Activated gamma-delta T cell (primary cell): ENCODE results near the gene GTF2A2.
"Not testable (repeated sequence)": the region's sequence is repeated elsewhere in the genome, so short reads cannot be mapped to it uniquely, and the experiment has no call there.

ENCODE experiments used
- DNase-seq: peaks from one replicate; lab custom pipeline; 2025; lab: John Stamatoyannopoulos, UW

GTF2A2 gene

DNA sequence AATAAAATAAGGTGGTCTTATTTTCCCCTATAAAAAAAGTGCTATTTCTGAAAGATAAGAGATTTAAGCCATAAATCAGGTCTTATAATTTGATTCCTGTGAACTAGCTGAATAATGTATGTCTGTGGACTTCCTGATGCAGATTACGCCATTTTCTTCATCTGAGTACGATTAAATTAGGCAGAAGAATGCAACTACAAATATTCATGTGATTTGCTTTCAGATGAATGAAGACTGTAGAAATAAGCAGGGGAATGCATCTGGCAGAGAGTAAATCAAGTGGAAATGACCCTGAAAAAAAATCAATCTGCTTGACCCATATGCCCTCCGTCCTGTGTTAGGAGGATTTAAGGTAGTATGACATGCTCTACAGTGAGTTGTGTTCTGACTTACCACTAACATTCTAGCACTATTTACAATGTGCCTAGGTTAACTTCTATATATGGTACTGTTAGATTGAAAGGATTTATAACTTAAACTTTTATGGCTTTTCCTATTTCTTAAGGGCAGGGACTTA is 17.1 kb upstream of the GTF2A2 start:
- DNase-seq, result no peak

DNA sequence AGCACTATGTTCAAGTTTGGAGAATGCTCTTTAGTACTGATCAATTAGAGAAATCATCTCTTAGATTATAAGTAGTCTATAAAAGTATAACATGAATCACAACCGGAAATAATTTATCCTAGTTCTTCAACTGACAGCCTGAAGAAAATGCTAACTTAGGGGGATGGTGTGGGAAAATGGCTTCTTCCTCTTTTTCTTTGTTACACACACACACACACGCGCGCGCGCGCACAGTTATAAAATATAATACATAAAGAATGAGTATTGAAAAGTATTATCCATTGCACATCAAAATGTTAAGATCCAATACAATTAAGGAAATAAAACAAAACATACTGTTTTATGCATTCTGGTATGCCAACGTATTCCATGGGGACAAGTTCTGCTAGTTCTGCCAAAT is 11.2 kb upstream of the GTF2A2 start:
- DNase-seq, result no peak

DNA sequence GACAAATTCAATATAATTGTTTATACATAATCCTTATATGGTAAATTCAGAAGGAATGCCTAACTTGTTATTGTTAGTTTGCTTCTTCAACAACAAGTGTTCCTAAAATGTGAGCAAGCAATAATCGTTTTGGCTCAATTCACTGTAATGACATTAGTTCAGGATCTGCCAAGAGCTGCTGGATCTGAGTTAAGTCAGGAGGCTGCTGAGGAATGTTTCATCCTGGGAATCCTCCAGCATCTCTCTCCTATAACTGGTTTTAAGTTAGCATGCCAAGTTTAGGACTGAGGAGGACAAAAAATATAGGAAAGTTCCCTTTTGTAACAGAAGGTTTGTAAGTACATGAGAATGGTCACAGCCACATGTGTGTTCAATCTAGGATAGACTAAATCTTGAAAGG is 4.9 kb upstream of the GTF2A2 start:
- DNase-seq, result no peak

DNA sequence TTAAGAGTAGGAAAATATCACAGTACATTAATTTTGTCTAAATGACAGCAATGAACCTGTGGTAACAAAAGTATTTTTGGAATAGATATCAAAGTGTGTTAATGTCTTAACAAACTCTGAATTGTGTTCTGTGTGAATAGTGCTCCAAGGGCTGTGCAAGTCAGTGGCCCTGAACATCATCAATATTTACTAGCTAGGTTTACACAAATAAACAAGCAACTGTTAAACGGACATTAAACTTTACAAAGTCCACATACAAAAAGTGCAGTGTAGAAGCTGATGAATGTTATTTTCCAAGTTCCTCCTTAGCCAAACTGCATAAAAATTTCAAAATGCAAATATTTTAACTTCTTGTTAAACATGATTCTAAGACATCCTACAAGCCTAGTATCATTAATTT is 2.1 kb upstream of the GTF2A2 start:
- no peak for DNase-seq

DNA sequence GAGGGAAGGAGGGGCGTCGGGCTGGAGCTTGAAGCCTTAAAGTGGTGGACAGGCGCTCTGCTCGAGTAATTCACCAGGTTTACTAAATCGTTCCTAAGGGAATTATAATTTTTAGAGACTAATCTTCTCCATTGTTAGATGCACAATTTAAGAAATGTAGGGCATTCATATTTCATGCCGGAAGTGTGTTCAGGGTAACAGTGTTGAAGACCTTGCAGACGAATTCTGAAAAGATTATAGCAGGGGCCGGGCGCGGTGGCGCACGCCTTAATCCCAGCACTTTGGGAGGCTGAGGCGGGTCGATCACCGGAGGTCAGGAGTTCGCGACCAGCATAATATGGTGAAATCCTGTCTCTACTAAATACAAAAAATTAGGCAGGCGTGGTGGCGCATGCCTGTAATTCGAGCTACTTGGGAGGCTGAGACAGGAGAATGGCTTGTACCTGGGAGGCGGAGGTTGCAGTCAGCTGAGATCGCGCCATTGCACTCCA is 365 bp upstream of the GTF2A2 start:
- no peak for DNase-seq

DNA sequence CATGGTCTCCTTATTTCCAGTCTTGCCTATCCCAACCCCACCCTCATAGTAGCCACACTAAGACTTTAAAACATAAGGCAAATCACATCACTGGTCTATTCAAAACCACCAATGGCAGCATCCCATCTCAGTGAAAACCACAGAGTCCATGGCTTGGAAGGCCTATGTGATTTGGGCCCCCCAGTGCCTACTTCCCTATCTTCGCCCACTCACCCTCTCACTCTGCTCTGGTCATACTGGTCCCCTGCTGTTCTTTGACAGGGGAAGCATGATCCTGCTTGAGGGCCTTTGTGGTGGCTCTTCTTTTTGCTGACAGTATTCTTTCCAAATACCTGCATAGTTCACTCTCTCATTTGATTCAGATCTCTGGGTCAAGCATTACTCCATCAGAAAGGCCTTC is 3.3 kb downstream of the GTF2A2 start:
- DNase-seq, result no peak

DNA sequence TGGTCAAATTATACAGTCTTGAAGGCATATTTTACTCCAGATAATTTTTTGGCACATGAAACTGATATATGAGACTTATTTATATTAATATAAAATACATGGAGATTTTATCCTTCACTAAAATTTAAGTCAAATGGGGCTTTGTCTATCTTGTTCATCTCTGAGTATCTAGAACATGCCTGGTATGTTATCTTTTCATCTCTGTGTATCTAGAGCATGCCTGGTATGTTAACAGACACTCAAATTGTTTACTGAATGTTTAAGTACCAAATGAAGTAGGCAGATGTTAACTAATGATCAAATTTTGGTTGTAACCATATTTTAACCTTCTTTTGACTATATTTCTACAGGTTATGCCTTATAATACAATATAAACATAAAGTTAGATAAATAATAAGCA is 7.7 kb downstream of the GTF2A2 start:
- no peak for DNase-seq

GRCh38 chr15:59647085-59647484 is 10.2 kb downstream of the GTF2A2 start:
- DNase-seq, result no peak

- no peak for DNase-seq
These were observed 11.0 kb downstream of the GTF2A2 start for GRCh38 chr15:59646277-59646676.

DNA sequence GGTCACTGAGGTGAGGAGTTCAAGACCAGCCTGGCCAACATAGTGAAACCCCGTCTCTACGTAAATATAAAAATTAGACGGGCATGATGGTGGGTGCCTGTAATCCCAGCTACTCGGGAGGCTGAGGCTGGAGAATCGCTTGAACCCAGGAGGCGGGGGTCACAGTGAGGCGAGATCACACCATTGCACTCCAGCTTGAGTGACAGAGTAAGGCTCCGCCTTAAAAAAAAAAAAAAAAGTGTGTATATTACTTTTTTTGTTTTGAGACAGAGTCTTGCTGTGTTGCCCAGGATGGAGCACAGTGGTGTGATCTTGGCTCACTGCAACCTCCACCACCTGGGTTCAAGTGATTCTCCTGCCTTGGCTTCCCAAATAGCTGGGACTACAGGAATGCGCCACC is 11.5 kb downstream of the GTF2A2 start:
- DNase-seq, result not testable (repeated sequence)

GRCh38 chr15:59644756-59645155 is 12.6 kb downstream of the GTF2A2 start:
- no peak for DNase-seq

DNA sequence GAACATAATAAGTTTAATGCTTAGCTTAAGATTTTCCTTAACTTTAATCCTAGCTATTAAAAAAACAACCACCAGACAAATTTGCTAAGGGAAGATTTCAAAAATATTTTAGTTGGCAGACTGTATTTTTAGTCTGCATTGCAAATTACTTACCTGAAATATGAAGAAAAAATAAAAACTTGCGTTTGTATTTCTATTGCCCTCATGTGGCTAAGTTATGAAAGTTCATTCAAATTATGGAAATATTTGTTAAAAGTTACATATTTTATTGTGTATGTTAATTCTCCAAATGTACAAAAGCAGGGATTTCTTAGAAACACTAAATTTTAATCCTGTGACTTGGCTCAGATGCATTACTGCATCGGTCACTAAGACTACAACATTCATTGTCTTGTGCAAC is 15.0 kb downstream of the GTF2A2 start:
- no peak for DNase-seq

DNA sequence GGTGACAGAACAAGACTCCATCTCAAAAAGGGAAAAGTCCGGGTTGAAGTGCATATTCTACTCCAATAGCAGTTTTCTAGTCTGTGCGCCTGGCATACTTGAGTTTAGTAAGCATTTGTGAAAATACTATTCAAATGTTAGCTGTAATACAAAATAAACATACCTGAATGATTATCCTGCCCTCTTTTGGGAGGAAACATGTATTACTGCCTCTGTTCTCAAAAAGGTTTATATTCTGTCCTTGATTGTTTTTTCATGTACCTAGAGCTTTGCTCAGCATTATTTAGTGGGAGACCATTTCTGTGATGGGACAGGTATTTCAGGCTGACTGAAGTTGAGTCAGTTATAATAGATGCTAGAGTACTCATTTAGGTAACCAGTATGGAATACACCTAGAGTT is 19.8 kb downstream of the GTF2A2 start:
- DNase-seq, result not testable (repeated sequence)

DNA sequence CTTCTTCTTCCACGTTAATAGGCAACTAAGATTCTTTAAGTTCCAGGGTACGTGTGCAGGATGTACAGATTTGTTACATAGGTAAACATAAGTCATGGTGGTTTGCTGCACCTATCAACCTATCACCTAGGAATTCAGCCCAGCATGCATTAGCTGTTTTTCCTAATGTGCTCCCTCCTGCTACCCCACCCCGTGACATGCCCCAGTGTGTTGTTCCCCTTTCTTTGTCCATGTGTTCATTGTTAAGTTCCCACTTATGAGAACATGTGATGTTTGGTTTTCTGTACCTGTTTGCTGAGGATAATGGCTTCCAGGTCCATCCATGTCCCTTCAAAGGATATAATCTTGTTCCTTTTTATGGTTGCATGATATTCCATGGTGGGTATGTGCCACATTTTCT is 21.1 kb downstream of the GTF2A2 start:
- DNase-seq, result no peak

DNA sequence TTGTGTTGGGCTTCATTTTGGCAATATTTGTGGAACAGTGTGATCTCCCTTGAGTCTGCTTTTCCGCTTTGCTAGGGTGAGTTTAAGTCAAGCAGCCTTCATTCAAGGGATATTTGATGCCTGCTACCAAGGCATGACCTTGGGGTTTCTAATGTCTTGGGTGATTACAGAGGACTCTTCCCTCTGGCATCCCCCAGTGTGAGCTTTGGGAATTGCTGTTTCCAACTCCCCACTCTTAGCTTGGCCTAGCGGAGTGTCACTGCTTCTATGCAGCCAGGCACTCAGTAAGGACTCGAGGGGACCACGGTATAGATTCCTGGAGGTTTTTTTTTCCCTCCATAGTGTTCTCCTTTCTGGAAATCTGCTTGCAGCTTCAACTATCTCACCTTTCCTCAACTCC is 24.6 kb downstream of the GTF2A2 start:
- no peak for DNase-seq

DNA sequence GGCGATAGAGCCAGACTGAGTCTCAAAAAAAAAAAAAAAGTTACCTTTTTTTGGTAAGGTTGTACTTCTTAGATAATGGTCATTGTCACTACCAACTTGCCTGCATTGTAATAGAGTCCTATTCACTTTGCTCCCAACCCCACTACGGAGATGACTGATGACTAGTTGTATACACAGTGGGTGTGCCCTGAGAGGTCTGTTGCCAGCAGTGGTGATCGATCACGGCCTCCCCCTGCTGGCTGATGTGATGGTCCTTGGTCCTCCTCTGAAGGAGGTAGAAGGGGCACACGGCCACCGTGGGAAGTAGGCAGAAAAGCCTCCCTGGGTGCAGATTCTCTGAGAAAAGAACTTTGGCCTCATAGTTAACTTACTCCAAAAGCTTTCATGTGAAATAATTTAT is 35.0 kb downstream of the GTF2A2 start:
- DNase-seq, result no peak

- no peak for DNase-seq
These were observed 38.9 kb downstream of the GTF2A2 start for GRCh38 chr15:59618406-59618805.

DNA sequence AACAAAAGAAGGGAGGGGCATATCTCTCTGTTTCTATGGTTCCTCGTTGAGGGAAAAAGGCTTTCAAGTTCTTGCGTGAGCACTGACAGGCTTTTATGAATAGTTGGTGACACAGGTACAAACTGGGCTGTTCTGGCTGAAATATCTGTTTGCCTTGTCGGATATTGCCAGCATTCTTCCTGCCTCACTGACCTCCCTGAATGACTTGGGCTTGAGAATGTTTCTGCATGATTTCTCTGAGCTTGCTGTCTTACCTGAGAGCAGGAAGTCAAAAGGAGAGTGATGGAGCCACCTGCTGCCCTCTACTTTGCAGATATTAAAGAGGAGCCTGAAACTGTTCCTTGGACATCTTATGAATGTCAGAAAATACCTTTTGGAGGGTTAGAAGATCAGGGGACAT is 40.9 kb downstream of the GTF2A2 start:
- DNase-seq, result no peak

DNA sequence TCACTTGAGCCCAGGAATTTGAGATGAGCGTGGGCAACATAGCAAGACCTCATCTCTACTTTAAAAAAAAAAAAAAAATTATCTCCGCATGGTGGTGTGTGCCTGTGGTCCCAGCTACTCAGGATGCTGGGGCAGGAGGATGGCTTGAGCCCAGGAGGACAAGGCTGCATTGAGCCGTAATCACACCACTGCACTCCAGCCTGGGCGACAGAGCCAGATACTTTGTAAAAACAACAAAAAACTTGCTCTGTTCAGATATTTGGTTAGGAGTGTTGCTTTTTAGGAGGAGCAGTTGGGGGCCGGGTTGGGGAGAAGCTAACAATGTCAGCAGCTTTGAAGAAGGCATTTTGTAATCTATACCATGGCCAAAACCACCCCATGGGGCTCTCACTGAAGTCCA is 41.7 kb downstream of the GTF2A2 start:
- DNase-seq, result no peak

- no peak for DNase-seq
These were observed 43.2 kb downstream of the GTF2A2 start for GRCh38 chr15:59614153-59614552.

DNA sequence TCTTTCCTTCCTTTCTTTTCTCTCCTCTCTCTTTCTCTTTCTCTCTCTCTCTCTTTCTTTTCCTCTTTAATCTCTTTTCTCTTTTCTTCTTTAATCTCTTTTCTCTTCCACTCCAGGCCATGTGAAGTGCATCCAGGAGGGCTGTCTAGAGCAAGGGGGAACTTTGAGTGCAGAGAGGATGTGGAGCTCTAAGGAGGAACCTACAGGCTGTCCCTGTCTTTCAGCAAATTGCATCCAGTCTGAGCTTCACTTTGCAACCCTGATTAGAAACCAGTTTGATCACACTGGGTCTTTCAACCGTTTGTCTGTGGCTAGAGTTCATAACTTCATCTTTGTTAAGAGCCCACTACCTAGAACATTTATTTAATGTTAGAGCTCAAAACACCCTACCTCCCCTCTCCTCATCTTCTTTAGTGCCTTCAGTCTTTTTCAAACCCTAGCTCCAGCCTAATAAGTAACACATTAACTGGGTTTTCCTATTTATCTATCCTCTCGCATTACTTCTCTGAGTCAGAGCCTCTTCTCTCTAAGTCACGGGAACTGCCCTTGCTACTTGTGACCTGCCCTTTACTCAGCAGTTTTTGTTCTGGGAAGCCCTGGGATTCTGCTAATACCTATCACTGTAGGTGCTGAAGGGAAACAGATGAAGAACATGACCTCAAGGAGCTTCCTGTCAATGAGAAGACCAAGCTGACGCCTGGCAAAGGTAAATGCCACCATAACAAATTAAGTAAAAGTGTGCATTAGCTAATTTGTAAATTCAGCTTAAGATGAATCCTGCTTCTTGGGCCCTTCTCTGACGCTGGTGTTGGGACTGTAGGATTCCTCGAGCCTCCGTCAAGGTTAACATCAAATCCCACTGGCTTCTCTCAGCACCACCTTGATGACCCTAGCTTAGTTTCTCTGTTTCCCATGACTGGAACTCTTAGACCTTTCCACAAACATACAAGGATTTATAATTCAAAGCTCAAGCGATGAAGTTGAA is 45.7 kb downstream of the GTF2A2 start, which contains the start of gene GCNT3:
TSS of gene GCNT3 (plus strand) at position 508 of the 985 bp plus-strand sequence. CDS start 6,456 bp downstream, outside the sequence.
- DNase-seq, result no peak

- DNase-seq, result no peak
These were observed 47.3 kb downstream of the GTF2A2 start for GRCh38 chr15:59609730-59610712.
